LNCaP clone FGC (cell line): ENCODE measurements around the gene EFNB1.
A peak's percentile ranks its signal among the peaks of the same experiment; 100 is the strongest.

ENCODE experiments used
- DNase-seq: peaks from one replicate; pipeline ENCODE4 v3.0.0-alpha.2; 2011; ENCODE audit warnings: low read depth
- H3K4me3 ChIP-seq: 2 replicates; pipeline ENCODE4 v1.5.1; 2011; ENCODE audit warnings: mild to moderate bottlenecking, low read depth, low read length, control low read depth
- TF ChIP-seq, protein P1 (sequence below): IDR thresholded peaks from 2 replicates; pipeline ENCODE4 v1.5.1; 2012; ENCODE audit warnings: mild to moderate bottlenecking; ENCODE audit not compliant: control insufficient read depth, insufficient read depth; ENCODE audit errors: extremely low read depth

Gene EFNB1

DNA sequence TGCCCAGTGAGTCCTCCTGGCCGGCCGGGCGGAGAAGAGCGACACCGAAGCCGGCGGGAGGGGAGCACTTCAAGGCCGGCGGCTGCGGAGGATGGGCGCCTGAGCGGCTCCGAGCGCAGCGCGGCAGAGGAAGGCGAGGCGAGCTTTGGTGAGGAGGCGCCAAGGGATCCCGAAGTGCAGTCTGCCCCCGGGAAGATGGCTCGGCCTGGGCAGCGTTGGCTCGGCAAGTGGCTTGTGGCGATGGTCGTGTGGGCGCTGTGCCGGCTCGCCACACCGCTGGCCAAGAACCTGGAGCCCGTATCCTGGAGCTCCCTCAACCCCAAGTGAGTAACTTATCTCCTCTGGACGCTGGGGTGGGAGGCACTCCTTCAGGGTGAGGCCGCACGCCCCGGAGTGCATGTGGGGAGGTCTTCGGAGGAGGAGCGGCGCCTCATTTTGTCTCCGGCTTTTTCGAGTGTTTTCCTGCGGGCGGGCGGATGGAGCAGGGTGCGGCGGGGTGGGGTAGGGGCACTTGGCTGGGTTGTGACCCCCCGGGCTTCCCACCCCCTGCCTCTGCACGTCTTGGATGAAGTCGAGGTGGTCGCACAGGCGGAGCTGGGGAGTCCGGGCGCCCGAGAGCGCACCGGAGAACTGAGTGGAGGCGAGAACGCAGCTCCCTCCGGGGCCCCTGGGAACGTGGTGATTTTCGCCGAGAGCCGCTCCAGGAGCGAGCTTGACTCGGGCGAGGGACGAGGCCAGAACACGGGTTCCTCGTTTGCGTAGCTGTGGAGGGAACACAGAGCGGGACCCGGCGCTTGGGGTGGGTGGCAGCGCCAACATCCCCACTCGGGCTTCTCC lies 979 bp downstream of the EFNB1 start:
- H3K4me3 ChIP-seq, result peak overlapping the region; percentile 66
- DNase-seq, result no peak
- TF ChIP-seq, protein P1, sequence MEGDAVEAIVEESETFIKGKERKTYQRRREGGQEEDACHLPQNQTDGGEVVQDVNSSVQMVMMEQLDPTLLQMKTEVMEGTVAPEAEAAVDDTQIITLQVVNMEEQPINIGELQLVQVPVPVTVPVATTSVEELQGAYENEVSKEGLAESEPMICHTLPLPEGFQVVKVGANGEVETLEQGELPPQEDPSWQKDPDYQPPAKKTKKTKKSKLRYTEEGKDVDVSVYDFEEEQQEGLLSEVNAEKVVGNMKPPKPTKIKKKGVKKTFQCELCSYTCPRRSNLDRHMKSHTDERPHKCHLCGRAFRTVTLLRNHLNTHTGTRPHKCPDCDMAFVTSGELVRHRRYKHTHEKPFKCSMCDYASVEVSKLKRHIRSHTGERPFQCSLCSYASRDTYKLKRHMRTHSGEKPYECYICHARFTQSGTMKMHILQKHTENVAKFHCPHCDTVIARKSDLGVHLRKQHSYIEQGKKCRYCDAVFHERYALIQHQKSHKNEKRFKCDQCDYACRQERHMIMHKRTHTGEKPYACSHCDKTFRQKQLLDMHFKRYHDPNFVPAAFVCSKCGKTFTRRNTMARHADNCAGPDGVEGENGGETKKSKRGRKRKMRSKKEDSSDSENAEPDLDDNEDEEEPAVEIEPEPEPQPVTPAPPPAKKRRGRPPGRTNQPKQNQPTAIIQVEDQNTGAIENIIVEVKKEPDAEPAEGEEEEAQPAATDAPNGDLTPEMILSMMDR, result no peak

- TF ChIP-seq, protein P1, result no peak
- no peak for DNase-seq
- H3K4me3 ChIP-seq, result peak overlapping the region; percentile 66
Measured at GRCh38 chrX:68830419-68831404, 1.9 kb downstream of the EFNB1 start.

- no peak for DNase-seq
- TF ChIP-seq, protein P1, result no peak
- no peak overlapping the region for H3K4me3 ChIP-seq
Measured at GRCh38 chrX:68831405-68832100, 2.7 kb downstream of the EFNB1 start.

DNA sequence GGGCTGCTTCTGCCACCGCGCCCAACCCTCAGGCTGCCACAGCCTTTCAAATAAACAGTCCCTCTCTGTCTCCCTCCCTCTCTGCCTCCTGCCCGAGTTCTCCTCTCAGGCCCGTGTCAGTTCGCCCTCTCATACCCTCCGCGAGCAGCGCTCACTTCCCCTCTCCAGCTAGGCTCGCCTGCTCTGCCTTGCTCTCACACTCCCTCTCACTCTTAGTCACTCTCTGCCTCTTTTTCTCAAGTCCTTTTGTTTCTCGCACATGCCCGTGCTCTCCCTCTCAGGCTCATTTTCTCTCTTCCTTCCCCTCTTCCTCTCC lies 3.2 kb downstream of the EFNB1 start:
- H3K4me3 ChIP-seq, result no peak overlapping the region
- DNase-seq, result no peak
- TF ChIP-seq, protein P1, result no peak

DNA sequence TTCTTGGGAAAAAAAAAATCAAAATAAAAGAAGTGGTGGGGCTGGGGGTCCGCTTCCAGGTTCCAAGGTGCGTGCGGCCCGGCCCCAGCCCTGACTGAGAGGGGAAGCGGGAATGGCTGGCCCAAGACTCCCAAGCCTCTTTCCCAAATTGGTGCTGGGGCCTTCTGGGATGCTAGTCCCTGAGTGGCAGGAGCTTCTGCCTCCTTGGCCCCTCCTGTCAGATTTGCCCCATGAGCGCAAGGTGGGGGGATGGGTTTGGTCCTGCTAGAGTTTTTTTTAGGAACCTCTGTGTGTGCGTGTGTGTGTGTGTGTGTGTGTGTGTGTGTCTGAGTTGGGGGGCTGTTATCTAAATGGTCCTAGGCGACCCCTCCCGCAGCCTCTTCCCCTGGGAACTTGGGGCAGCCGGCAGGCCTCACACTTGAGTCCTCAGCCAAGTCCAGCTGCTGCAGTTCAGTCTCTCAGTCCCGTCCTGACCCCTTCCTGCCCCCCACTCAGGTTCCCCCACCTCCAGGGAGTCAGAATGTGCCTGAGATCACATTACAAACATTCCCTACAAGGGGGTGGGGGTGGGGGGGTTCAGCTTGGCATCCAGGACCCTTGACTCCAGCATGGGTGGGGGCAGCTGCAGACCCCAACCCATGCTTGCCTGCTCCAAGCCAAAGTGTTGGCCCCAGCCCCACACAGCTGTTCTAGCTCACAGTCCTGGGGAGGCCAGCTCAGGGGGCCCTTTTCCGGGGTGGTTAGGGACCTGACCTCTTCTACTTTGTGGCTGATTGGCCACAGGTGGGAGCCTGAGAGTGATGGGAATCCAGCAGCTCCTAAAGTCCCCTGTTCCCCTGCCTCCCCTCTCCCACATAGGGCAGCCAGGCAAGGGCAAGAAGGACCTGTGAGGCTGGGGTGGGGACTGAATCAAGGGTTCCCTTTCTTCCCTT lies 4.0 kb downstream of the EFNB1 start:
- H3K4me3 ChIP-seq, result no peak overlapping the region
- DNase-seq, result no peak
- TF ChIP-seq, protein P1, result no peak

DNA sequence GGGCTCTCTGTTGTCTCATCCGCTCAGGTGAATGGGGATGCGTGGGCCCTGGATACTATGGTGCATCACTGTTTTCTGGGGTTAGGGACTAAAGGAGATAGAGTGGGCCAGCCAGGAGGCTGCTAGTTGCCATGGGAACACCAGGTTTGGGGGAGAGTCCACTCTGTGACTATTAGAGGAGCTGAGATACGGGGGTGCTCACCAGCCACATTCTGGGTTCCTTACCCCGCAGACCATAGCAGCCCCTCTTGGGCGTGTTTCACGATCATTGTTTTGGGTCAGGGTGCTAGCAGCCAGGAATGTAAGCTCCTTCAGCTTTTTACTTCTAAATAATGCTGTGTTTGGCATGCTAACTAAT lies 4.6 kb downstream of the EFNB1 start:
- no peak for DNase-seq
- H3K4me3 ChIP-seq, result no peak overlapping the region
- TF ChIP-seq, protein P1, result no peak
